HTERT RPE-1 (cell line): ENCODE data around the gene SYNJ2.

Experiments
- in situ Hi-C: fragments of 300-500 bp; cut with MboI; formaldehyde crosslinking; loops from 4 replicates; pipeline ENCODE4 v1.14.3; 2020; ENCODE audit warnings: low sequenced_read_pairs

The SYNJ2 gene

DNA sequence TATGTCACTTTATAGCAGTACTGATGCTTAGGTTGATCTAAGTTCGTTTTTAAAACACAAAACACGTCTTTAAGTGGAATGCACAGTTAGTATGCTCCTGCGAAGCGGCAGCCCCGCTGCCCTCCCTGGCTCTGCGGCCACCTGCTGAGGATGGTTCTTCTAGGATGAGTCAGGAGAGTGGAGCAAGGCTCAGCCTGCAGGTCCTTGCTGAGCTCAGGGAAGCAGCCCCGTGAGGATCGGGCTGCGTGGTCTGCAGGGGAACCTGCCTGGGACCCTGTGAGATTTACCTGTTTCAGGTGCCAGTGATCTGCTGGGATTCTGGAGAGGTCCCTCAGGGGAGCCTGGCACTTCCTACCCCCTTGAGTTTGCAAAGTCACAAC, 57.5 kb downstream of the SYNJ2 start:
- in situ Hi-C loops = no loop called here

GRCh38 chr6:158039571-158040050, 57.9 kb downstream of the SYNJ2 start:
- in situ Hi-C loops = no loop called here

DNA sequence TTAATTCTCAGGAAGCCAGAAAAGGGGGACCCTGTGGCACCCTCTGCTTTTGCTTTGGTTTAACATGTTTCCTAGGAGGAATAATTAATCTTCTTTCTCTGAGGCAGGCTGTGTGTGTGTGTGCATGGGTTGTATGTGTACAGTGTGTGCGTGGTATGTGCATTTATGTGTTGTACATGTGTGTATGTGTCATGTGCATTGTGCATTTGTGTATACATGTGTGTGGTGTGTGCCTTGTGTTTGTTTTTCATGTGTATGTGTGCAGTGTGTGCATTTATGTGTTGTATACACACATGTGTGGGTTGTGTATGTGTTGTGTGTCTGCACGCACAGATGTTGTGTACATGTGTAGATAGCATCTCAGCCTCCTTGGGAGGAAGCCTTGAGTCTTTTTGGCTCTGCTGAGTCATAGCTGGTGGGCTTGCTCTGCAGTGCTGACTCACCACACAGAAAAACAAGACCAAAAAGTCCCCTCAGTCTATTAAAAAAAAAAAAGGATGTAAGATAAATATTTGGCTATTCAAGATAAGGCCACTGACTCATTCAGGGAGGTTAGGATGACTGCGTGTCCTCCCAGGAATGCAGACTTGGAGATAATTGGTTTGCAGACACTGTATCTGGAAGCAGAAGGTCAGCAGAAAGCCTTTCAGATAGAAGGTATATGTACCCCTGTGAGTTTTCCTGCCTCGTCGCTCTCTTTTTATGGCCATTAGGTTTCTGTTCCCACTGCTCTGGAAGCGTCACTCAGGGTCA, 58.6 kb downstream of the SYNJ2 start:
- in situ Hi-C loops = no loop called here

GRCh38 chr6:158040804-158041347, 59.2 kb downstream of the SYNJ2 start:
- in situ Hi-C loops = no loop called here

GRCh38 chr6:158041370-158041769, 59.7 kb downstream of the SYNJ2 start:
- in situ Hi-C loops = no loop called here

GRCh38 chr6:158041788-158042187, 60.1 kb downstream of the SYNJ2 start:
- in situ Hi-C loops = no loop called here

- in situ Hi-C loops = no loop called here
Measured at GRCh38 chr6:158042245-158042798, 60.7 kb downstream of the SYNJ2 start.

DNA sequence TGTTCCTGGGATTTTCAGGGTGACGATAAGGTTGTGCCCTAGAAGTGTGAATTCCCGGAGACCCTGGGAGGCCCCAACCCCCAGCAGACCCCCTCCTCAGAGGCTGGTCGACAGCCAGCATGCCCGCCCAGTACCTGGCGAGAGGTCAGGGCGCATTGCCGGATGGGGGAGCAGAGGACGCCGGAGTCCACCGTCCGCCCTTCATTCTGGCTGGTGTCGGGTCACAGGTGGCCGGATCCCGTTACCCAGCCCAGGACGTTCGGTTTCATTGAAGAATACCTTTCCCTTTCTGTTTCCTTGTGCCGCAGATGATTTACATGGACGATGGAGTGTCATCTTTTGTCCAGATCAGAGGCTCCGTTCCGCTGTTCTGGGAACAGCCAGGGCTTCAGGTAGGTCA, 61.3 kb downstream of the SYNJ2 start:
- in situ Hi-C loops = no loop called here

DNA sequence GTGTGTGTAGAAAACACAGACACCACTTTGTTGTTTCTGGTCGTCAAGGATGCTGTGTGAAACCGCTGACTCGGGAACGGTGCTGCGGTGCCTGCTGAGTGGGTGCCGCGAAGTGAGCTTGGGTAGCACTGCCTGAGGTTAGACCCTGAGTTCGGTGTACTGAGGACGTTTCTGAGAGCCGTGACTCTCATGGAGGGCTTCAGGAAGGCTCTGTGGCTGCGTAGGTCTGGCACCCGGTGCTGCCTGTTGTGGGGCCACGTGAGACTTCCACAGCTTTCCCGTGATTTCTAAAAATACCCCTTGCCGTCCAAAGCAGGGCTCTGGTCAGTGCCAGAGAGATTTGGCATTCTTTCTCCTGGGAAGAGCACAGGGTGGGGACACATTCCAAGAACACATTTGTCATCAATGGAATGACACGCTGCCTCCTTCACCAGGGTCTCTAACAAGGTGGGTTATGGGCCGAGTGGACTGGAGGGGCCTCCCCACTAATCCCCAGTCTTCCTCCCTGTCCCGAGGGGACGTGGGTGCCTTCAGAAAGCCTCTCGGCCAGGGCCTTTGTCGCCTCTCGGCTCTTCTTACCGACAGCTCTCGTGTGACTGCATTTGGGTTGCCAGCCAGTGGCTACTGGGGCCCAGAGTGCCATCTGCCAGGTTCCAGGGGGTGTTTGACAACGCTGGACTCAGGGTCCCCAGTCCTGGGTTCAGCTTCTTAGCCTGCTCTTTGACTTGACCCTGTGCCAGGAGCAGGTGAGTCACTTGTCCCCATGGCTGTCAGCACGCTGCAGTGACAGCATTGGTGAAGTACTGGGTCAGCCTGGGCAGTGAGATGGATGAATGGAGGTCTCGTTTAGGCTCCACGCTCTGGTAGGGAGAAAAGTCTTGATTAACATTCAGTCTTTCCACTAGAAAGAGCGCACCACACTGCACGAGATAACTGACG, 62.2 kb downstream of the SYNJ2 start:
- in situ Hi-C loops = no loop called here

- in situ Hi-C loops = no loop called here
Measured at GRCh38 chr6:158044525-158044888, 62.8 kb downstream of the SYNJ2 start.

DNA sequence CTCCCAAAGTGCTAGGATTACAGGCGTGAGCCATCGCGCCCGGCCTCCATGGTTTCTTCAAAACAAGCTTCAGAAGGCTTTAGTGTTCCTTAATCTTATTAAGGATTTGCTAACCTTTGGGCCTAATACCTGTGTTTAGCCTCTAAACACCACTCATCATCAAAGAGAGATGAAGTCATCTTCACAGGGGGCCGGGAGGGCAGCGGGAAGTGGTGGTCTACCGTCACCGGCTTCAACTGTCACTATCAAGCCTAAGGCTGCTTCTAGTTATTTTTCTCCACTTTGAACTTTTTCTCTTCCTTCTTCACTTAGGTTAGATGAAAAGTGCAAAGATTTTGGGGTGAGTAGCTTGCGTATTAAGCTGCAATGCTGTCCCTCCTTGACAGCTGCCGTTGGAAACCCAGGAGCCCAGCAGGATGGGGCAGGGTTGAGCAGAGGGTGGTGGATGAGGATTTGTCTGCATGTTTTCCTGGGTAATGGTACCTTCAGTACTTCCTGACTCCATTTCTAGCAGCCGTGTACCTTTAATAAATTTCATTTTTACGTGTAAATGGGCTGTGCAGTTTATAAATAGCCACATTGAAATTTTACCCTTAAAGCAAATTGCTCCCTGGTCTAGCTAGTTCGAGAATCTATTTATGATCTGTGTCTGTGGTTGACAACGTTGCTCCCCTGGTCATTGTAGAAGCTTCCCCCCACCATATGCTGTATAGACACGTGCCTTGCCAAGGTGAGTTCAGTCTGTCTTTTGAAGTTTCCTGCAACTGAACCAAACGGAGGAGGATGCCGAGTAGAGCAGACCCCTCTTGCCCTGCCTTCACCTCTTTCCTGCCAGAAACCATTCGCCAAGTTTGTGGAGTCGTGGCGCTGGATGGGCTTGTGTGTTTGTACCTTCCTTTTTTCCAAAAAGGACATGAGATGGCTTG, 64.8 kb downstream of the SYNJ2 start:
- in situ Hi-C loops = no loop called here

DNA sequence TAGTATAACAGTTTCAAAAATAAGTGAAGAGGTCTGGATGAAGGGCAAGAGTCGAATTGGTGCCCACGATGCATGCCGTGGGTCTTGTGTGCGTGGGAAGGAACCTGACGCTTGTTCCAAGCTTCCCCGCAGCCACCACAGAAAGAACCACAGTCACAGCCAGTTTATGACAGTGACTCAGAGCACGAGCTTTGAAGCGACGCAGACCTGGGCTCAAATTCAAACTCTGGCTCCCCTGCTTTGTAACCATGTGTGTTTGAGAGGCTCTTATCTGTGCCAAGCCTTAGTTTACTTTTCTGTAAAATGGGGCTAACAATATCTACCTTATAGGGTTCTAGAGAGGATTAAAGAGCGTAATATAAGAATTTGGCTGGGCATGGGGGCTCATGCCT, 65.5 kb downstream of the SYNJ2 start:
- in situ Hi-C loops = no loop called here

GRCh38 chr6:158047563-158048323, 66.1 kb downstream of the SYNJ2 start:
- in situ Hi-C loops = no loop called here

DNA sequence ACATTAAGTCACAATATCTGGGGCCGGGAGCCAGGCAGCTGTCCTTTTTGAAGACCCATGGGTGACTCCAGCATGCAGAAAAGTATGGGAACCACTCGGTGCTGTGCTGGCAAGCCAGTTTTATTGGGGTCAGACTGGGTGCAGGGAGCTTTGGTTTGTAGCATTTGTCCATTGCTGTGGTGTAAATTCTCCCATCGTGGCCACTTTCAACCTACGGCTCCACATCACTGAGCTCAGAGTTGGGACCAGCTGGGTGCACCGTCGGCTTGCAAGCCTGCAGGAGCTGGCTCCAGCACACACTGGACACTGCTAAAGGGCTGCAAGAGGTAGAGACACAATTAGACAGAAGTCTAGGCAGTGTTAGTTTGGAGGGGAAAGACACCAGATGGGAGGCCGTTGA, 66.9 kb downstream of the SYNJ2 start:
- in situ Hi-C loops = no loop called here

DNA sequence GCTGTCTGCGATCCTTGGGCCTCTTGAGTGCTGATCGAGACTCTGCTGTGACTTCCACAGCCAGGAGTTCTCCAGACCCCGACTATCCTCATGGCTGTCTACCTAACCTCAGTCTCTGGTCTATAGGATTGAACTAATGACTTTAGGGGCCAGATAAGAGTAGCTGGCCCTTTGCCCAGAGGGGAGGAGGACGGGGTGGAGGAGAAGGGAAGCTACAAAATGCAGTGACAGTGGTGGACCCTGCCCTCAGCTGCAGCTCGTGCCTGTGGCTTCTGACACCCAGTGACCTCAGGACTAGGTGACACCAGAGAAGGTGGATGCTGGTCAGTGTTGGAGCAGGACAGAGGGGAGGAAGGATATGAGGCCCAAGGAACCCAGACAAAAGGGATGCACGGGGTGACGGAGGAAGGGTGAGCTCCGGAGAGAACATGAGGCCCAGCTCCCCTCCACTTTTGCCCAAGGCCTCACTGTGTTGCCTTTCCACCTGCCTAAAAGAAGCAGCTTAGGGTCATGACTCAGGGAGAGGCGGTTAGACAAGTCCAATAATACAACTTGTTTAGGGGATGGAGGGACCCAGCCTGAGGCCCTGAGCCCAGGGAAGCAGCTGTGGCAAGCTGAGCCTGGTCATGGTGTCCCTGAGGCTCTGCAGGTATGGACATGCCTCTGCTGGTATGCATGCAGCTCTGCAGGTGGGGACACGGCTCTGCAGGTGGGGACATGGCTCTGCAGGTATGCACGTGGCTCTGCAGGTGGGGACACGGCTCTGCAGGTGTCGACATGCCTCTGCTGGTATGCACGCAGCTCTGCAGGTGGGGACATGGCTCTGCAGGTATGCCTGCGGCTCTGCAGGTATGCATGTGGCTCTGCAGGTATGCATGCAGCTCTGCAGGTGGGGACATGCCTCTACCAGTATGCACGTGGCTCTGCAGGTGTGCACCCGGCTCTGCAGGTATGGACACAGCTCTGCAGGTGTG, 67.7 kb downstream of the SYNJ2 start:
- in situ Hi-C loops = no loop called here

GRCh38 chr6:158050107-158050735, 68.6 kb downstream of the SYNJ2 start:
- in situ Hi-C loops = no loop called here

GRCh38 chr6:158050955-158051354, 69.3 kb downstream of the SYNJ2 start:
- in situ Hi-C loops = no loop called here

- in situ Hi-C loops = no loop called here
Measured at GRCh38 chr6:158051968-158052367, 70.3 kb downstream of the SYNJ2 start.
